ENCODE measurements around the gene ATP8A2. TPM values are rescaled to one million over a fixed set of nuclear protein-coding genes. Genes with fewer than 3 reads are reported as not detected.

The ATP8A2 gene
- total RNA-seq, 1 donor from 2014 or later = 0.27 TPM

- no peaks in the 10 kb centered on the region for H3K36me3 ChIP-seq
- no peak for DNase-seq
- TF ChIP-seq CTCF (IDR thresholded peaks at IDR 0.05; ENCODE audit: borderline replicate concordance) = no peak
- peaks cover 45% of the 10 kb centered on the region for H3K27me3 ChIP-seq (ENCODE audit: low read depth)
- intact Hi-C loops (cut with micrococcal nuclease) = no loop called here
- no peaks in the 10 kb centered on the region for H3K9me3 ChIP-seq (replicated peaks)
- no peak overlapping the region for H3K27ac ChIP-seq (replicated peaks)
- H3K4me1 ChIP-seq = no peaks in the 10 kb centered on the region
- H3K4me3 ChIP-seq = no peak overlapping the region
Observed at GRCh38 chr13:25802579-25802978, 430.8 kb downstream of the ATP8A2 start.

- H3K4me1 ChIP-seq = no peaks in the 10 kb centered on the region
- TF ChIP-seq CTCF (IDR thresholded peaks at IDR 0.05; ENCODE audit: borderline replicate concordance) = no peak
- H3K27me3 ChIP-seq (ENCODE audit: low read depth) = peaks cover 52% of the 10 kb centered on the region
- no peak overlapping the region for H3K27ac ChIP-seq (replicated peaks)
- intact Hi-C loops (cut with micrococcal nuclease) = no loop called here
- H3K9me3 ChIP-seq (replicated peaks) = no peaks in the 10 kb centered on the region
- DNase-seq = no peak
- no peak overlapping the region for H3K4me3 ChIP-seq
- no peaks in the 10 kb centered on the region for H3K36me3 ChIP-seq
Observed at GRCh38 chr13:25803641-25804040, 431.9 kb downstream of the ATP8A2 start.

GRCh38 chr13:25806264-25806974, 434.6 kb downstream of the ATP8A2 start:
- no peak overlapping the region for H3K27ac ChIP-seq (replicated peaks)
- H3K4me3 ChIP-seq = no peak overlapping the region
- TF ChIP-seq CTCF (IDR thresholded peaks at IDR 0.05; ENCODE audit: borderline replicate concordance) = no peak
- no peaks in the 10 kb centered on the region for H3K4me1 ChIP-seq
- no peak for DNase-seq
- peaks cover 3% of the 10 kb centered on the region for H3K9me3 ChIP-seq (replicated peaks)
- H3K27me3 ChIP-seq (ENCODE audit: low read depth) = peaks cover 29% of the 10 kb centered on the region
- H3K36me3 ChIP-seq = no peaks in the 10 kb centered on the region
- intact Hi-C loops (cut with micrococcal nuclease) = no loop called here

GRCh38 chr13:25807562-25807961, 435.8 kb downstream of the ATP8A2 start:
- Histone ChIP-seq H3K36me3 (no peaks in the 10 kb centered on the region), H3K4me1 (no peaks in the 10 kb centered on the region), H3K27me3 (ENCODE audit: low read depth) (peaks cover 29% of the 10 kb centered on the region), H3K9me3 (replicated peaks) (peaks cover 12% of the 10 kb centered on the region), H3K4me3 (no peak overlapping the region), H3K27ac (replicated peaks) (no peak overlapping the region)
- intact Hi-C loops (cut with micrococcal nuclease) = no loop called here
- TF ChIP-seq CTCF (IDR thresholded peaks at IDR 0.05; ENCODE audit: borderline replicate concordance) = no peak
- DNase-seq = no peak

- Histone ChIP-seq H3K9me3 (replicated peaks) (peaks cover 12% of the 10 kb centered on the region), H3K27me3 (ENCODE audit: low read depth) (peaks cover 8% of the 10 kb centered on the region)
Observed at GRCh38 chr13:25811506-25811905, 439.7 kb downstream of the ATP8A2 start.

More at GRCh38 chr13:25811506-25811905, 439.7 kb downstream of the ATP8A2 start:
- no peak for TF ChIP-seq CTCF (IDR thresholded peaks at IDR 0.05; ENCODE audit: borderline replicate concordance)
- H3K27ac ChIP-seq (replicated peaks) = no peak overlapping the region
- no peak for DNase-seq
- H3K36me3 ChIP-seq = no peaks in the 10 kb centered on the region
- intact Hi-C loops (cut with micrococcal nuclease) = no loop called here
- H3K4me3 ChIP-seq = no peak overlapping the region
- H3K4me1 ChIP-seq = no peaks in the 10 kb centered on the region

All from left ventricle myocardium inferior (tissue), 1 donor.